ENCODE measurements around the gene SARM1. TPM values are rescaled to one million over a fixed set of nuclear protein-coding genes. Genes with fewer than 3 reads are reported as not detected.

The SARM1 gene
- total and polyA plus RNA-seq, 2 of the 13 experiments (the other 11 are each of a cell fraction or from before 2014, with no cell fraction given), result 0.73 to 0.86 TPM

DNA sequence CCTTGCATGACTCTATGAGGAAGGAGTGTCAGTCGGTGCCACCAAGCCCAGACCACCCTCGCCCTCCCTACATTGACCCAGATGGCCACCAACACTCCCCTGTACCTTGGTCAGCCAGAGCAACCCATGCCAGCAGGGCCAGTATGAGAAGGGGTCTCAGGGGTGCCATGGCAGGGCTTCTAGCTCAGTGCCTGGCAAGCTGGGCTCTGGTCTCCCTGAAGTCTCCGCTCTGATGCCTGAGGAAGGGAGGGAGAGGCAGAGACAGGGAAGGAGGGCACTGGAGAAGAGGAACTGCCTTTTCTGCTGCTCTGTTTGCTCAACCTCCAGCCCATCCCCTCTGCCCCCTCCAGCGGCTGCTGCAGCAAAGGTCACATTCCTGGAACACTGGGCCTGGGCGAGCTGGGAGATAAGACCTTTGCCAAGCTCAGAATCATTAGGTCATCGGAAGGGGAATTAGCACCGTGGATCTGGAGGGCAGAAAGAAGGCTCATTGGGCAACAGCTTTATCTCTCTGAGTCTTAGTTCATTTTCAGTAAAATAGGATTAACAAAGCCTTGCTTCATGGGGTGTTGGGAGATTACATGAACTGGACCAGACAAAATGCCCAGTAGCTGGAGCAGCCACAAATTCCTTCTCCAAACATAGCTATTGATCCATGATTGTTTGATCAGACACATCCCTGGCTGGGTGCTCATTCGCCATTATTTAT lies 1.3 kb upstream of the SARM1 start, which contains the start of gene VTN (continued):
- TF ChIP-seq, protein P1, sequence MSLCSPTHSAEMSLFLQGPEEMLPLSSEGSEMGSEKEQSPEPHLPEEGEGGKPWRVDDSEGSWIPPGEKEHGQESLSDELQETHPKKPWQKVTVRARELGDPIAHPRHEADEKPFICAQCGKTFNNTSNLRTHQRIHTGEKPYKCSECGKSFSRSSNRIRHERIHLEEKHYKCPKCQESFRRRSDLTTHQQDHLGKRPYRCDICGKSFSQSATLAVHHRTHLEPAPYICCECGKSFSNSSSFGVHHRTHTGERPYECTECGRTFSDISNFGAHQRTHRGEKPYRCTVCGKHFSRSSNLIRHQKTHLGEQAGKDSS (CRISPR knock-in tag; IDR thresholded peaks at IDR 0.05; ENCODE audit: borderline replicate concordance, low read depth), result peak; percentile 81; the same call in 1 of the 2 replicates
- TF ChIP-seq HNRNPL (IDR thresholded peaks at IDR 0.05; ENCODE audit: low read depth, low read length) (peak; percentile 90), REPIN1 (CRISPR knock-in tag; IDR thresholded peaks at IDR 0.05; ENCODE audit: borderline replicate concordance, low read depth) (peak; percentile 39; the same call in 1 of the 2 replicates), ZNF496 (CRISPR knock-in tag; IDR thresholded peaks at IDR 0.05; ENCODE audit: insufficient replicate concordance) (no peak), MLLT10 (CRISPR knock-in tag; IDR thresholded peaks at IDR 0.05) (no peak), ZMYM2 (CRISPR knock-in tag; IDR thresholded peaks at IDR 0.05) (peak; percentile 88), SMAD9 (CRISPR knock-in tag; IDR thresholded peaks at IDR 0.05) (no peak), ZNF33B (CRISPR knock-in tag; IDR thresholded peaks at IDR 0.05) (peak; percentile 71; the same call in 1 of the 2 replicates), SATB2 (CRISPR knock-in tag; IDR thresholded peaks at IDR 0.05) (0 out of 2 replicates have a peak, but pooled peaks have one; percentile 78), AHDC1 (CRISPR knock-in tag; IDR thresholded peaks at IDR 0.05; ENCODE audit: borderline replicate concordance) (peak; percentile 80), SNAI1 (CRISPR knock-in tag; IDR thresholded peaks at IDR 0.05; ENCODE audit: borderline replicate concordance) (no peak), NR2F2 (IDR thresholded peaks at IDR 0.05; ENCODE audit: borderline replicate concordance, low read depth) (peak; percentile 97), SCMH1 (CRISPR knock-in tag; IDR thresholded peaks at IDR 0.05; ENCODE audit: borderline replicate concordance) (no peak), CBX5 (CRISPR knock-in tag; IDR thresholded peaks at IDR 0.05; ENCODE audit: borderline replicate concordance) (peak; percentile 85; the same call in 1 of the 2 replicates), SALL1 (CRISPR knock-in tag; IDR thresholded peaks at IDR 0.05) (peak; percentile 97), RBM39 (IDR thresholded peaks at IDR 0.05; ENCODE audit: low read depth, low read length, poor library complexity, severe bottlenecking) (no peak), HIC2 (CRISPR knock-in tag; IDR thresholded peaks at IDR 0.05; ENCODE audit: low read depth) (peak; percentile 95), HOXD1 (CRISPR knock-in tag; IDR thresholded peaks at IDR 0.05) (peak; percentile 93), ZNF224 (CRISPR knock-in tag; IDR thresholded peaks at IDR 0.05) (no peak), ZNF7 (CRISPR knock-in tag; IDR thresholded peaks at IDR 0.05) (no peak)
